Neural progenitor cell (in vitro differentiated cells): ENCODE measurements around the gene TGM5. TPM values are rescaled to one million over a fixed set of nuclear protein-coding genes. Genes with fewer than 3 reads are reported as not detected.
A peak's percentile ranks its signal among the peaks of the same experiment; 100 is the strongest.

Experiments
- DNase-seq: peaks from one replicate; pipeline ENCODE4 v3.0.0-alpha.2; 2016; ENCODE audit warnings: low spot score
- H2AFZ ChIP-seq: fragments of 200-600 bp; sonication (generic); replicated peaks from 2 replicates; pipeline ENCODE4 v1.6.1; 2016; ENCODE audit warnings: antibody characterized with exemption
- H3F3A ChIP-seq: fragments of 200-600 bp; sonication (generic); 2 replicates; pipeline ENCODE4 v1.6.1; 2016; ENCODE audit warnings: antibody characterized with exemption, low read depth
- H3K27ac ChIP-seq: fragments of 200-600 bp; sonication (generic); 2 replicates; pipeline ENCODE4 v1.5.1; 2016; ENCODE audit warnings: mild to moderate bottlenecking
- H3K27me3 ChIP-seq: fragments of 200-600 bp; sonication (generic); 2 replicates; pipeline ENCODE4 v1.6.1; 2016; ENCODE audit warnings: mild to moderate bottlenecking, moderate library complexity
- H3K36me3 ChIP-seq: fragments of 200-600 bp; sonication (generic); 2 replicates; pipeline ENCODE4 v1.5.1; 2016
- H3K4me1 ChIP-seq: fragments of 200-600 bp; sonication (generic); 2 replicates; pipeline ENCODE4 v1.6.1; 2016; ENCODE audit warnings: mixed run types
- H3K4me2 ChIP-seq: fragments of 200-600 bp; sonication (generic); 2 replicates; pipeline ENCODE4 v1.6.1; 2016
- H3K4me3 ChIP-seq: fragments of 200-600 bp; sonication (generic); 2 replicates; pipeline ENCODE4 v1.5.1; 2016
- H3K79me2 ChIP-seq: fragments of 200-600 bp; sonication (generic); 2 replicates; pipeline ENCODE4 v1.6.1; 2016; ENCODE audit warnings: low read depth
- H3K9ac ChIP-seq: fragments of 200-600 bp; sonication (generic); 2 replicates; pipeline ENCODE4 v1.6.1; 2016
- H3K9me3 ChIP-seq: fragments of 200-600 bp; sonication (generic); 2 replicates; pipeline ENCODE4 v1.5.1; 2016; ENCODE audit warnings: low read depth
- H4K20me1 ChIP-seq: fragments of 200-600 bp; sonication (generic); 2 replicates; pipeline ENCODE4 v1.6.1; 2016; ENCODE audit warnings: low read depth
- H3K27ac Mint-ChIP-seq: 3 replicates; pipeline ENCODE4 v1.8.0; 2021; ENCODE audit warnings: mixed read lengths
- H3K27me3 Mint-ChIP-seq: 2 replicates; pipeline ENCODE4 v1.8.0; 2022; ENCODE audit warnings: low read depth, mild to moderate bottlenecking, inconsistent platforms, moderate library complexity, mixed read lengths; ENCODE audit not compliant: insufficient read depth
- H3K36me3 Mint-ChIP-seq: 3 replicates; pipeline ENCODE4 v1.8.0; 2021; ENCODE audit warnings: mixed read lengths
- H3K4me1 Mint-ChIP-seq: 3 replicates; pipeline ENCODE4 v1.8.0; 2021; ENCODE audit warnings: mixed read lengths
- H3K4me3 Mint-ChIP-seq: 3 replicates; pipeline ENCODE4 v1.8.0; 2021; ENCODE audit warnings: mild to moderate bottlenecking, moderate library complexity, mixed read lengths
- H3K9me3 Mint-ChIP-seq: 3 replicates; pipeline ENCODE4 v1.8.0; 2020; ENCODE audit warnings: mixed read lengths
- CTCF ChIP-seq: fragments of 200-600 bp; sonication (generic); IDR thresholded peaks from 2 replicates; pipeline ENCODE4 v1.5.1; 2017; ENCODE audit warnings: antibody characterized with exemption, mild to moderate bottlenecking
- EZH2 ChIP-seq: fragments of 200-600 bp; sonication (generic); IDR thresholded peaks from 2 replicates; pipeline ENCODE4 v1.6.1; 2017; ENCODE audit warnings: antibody characterized with exemption, mild to moderate bottlenecking, moderate library complexity
- EZH2phosphoT487 ChIP-seq: fragments of 200-600 bp; sonication (generic); IDR thresholded peaks from 2 replicates; pipeline ENCODE4 v1.6.1; 2017; ENCODE audit warnings: antibody characterized with exemption
- total RNA-seq: library from RNA; depleted of rRNA; stranded (reverse); fragments of >200 nt; gene quantifications from 2 replicates; pipeline ENCODE4 v1.2.3, GENCODE V29; 2015; ENCODE audit warnings: low replicate concordance

Gene TGM5
- total RNA-seq, 1 donor from 2014 or later: not detected

DNA sequence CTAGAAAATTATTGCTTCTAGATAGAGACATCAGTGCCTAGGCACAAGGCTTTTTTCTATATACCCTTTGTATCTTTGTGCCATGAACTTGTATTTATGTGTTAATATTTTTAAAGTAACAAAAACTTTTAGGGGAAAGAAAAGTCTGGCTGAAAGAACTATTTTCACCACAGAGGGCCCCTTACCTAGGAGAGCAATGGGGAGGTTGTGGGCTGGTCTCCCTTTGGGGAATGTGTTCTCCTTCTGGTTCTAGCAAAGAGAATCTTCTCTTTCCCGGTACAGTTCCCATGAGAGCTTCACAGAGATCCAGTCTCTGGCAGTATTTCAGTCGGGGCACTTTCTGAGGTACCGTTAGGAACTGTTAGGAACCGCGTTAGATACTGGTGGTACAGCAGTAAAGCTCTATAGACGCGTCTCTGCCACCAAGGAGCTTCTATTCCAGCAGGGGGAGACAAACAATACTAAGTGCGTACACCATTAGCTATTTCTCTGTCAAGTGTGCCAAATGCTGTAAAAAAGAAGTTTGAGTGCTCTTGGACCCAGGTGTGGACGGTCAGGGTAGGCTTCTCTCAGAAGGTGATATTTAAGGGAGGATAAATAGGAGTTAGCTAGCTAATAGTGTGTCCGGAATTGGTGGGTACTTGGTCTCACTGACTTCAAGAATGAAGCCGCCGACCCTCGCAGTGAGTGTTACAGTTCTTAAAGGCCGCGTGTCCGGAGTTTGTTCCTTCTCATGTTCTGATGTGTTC lies 41.4 kb downstream of the TGM5 start:
- H3K36me3 Mint-ChIP-seq: no peaks in the 10 kb centered on the region
- H3K4me1 Mint-ChIP-seq: no peaks in the 10 kb centered on the region
- Histone ChIP-seq H3K36me3 (no peaks in the 10 kb centered on the region), H4K20me1 (no peaks in the 10 kb centered on the region), H3K9me3 (no peaks in the 10 kb centered on the region), H3K79me2 (no peaks in the 10 kb centered on the region), H3K4me2 (no peak overlapping the region), H3K4me3 (no peak overlapping the region), H2AFZ (peak overlapping the region; percentile 71), H3K27me3 (peaks cover 11% of the 10 kb centered on the region), H3K9ac (no peak overlapping the region), H3K27ac (no peak overlapping the region), H3F3A (no peaks in the 10 kb centered on the region), H3K4me1 (no peaks in the 10 kb centered on the region)
- peak; percentile 85 for TF ChIP-seq CTCF
- no peak for TF ChIP-seq EZH2phosphoT487
- peaks cover 6% of the 10 kb centered on the region for H3K27me3 Mint-ChIP-seq
- peaks cover 2% of the 10 kb centered on the region for H3K9me3 Mint-ChIP-seq
- peak; percentile 79 for DNase-seq
- no peak overlapping the region for H3K27ac Mint-ChIP-seq
- H3K4me3 Mint-ChIP-seq: no peak overlapping the region

DNA sequence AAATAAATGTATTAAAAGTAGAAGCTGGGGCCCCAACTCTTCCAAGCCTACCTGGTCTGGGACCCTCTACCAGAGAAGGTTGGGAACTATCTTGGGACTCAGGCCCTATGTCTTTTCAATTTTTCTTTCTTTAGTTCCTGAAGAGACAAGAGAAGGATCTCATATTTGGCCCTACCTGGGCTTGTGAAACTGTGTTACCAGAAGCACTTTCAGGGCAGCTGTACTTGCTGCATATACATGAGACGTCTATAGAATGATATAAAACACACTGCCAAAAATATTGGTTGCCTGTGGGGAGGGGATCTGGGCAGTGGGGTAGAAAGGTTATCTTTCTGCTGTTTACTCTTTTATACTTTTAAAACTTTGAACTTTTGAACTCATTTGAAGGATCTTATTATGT lies 45.3 kb downstream of the TGM5 start:
- H3K27ac Mint-ChIP-seq: no peak overlapping the region
- Histone ChIP-seq H3K4me2 (no peak overlapping the region), H4K20me1 (no peaks in the 10 kb centered on the region), H3K9ac (no peak overlapping the region), H3K4me3 (no peak overlapping the region), H3K27ac (no peak overlapping the region), H3F3A (no peaks in the 10 kb centered on the region), H3K36me3 (no peaks in the 10 kb centered on the region), H3K9me3 (no peaks in the 10 kb centered on the region), H2AFZ (no peak overlapping the region), H3K4me1 (no peaks in the 10 kb centered on the region), H3K27me3 (peaks cover 11% of the 10 kb centered on the region), H3K79me2 (no peaks in the 10 kb centered on the region)
- peaks cover 6% of the 10 kb centered on the region for H3K4me1 Mint-ChIP-seq
- peaks cover 6% of the 10 kb centered on the region for H3K27me3 Mint-ChIP-seq
- H3K9me3 Mint-ChIP-seq: no peaks in the 10 kb centered on the region
- no peak overlapping the region for H3K4me3 Mint-ChIP-seq
- no peaks in the 10 kb centered on the region for H3K36me3 Mint-ChIP-seq
- TF ChIP-seq CTCF: no peak
- TF ChIP-seq EZH2: no peak
- no peak for TF ChIP-seq EZH2phosphoT487
- no peak for DNase-seq

GRCh38 chr15:43220991-43221403 lies 45.7 kb downstream of the TGM5 start, which contains the start of gene EPB42:
Gene EPB42, minus strand, starts transcription at chr15:43221018. Its CDS starts 193 bp downstream, at chr15:43220825.
- Histone ChIP-seq H3K4me2 (no peak within 1 kb of the TSS), H3K36me3 (no peaks in the 10 kb centered on the region), H4K20me1 (no peaks in the 10 kb centered on the region), H3K4me3 (no peak within 1 kb of the TSS), H3K27ac (no peak within 1 kb of the TSS), H3K9ac (no peak within 1 kb of the TSS), H3K9me3 (no peaks in the 10 kb centered on the region), H3F3A (no peaks in the 10 kb centered on the region), H3K27me3 (peaks cover 11% of the 10 kb centered on the region), H3K79me2 (no peaks in the 10 kb centered on the region), H3K4me1 (no peaks in the 10 kb centered on the region), H2AFZ (no peak within 1 kb of the TSS)
- TF ChIP-seq EZH2: no peak
- TF ChIP-seq EZH2phosphoT487: no peak
- no peak for TF ChIP-seq CTCF
- DNase-seq: no peak
- Mint-ChIP-seq H3K4me3 (no peak within 1 kb of the TSS), H3K36me3 (no peaks in the 10 kb centered on the region), H3K27ac (no peak within 1 kb of the TSS), H3K4me1 (peaks cover 6% of the 10 kb centered on the region), H3K9me3 (no peaks in the 10 kb centered on the region), H3K27me3 (peaks cover 6% of the 10 kb centered on the region)
